Measurements from ENCODE around the gene SLC4A4. TPM values are rescaled to one million over a fixed set of nuclear protein-coding genes. Genes with fewer than 3 reads are reported as not detected.

SLC4A4 gene
- total RNA-seq, 1 donor = 13.0 TPM

GRCh38 chr4:71380788-71381187, 42.0 kb downstream of the SLC4A4 start:
- H4K20me1 ChIP-seq (ENCODE audit: insufficient read depth, low read length) = peaks cover 3% of the 10 kb centered on the region
- no peaks in the 10 kb centered on the region for H3K27me3 ChIP-seq (ENCODE audit: insufficient read depth, low read length)
- H3K79me2 ChIP-seq (ENCODE audit: insufficient read depth, low read length) = peaks cover 2% of the 10 kb centered on the region
- no peaks in the 10 kb centered on the region for H3K9me3 ChIP-seq (ENCODE audit: low read depth, low read length)
- H3K4me1 ChIP-seq (ENCODE audit: insufficient read depth, low read length) = peaks cover 16% of the 10 kb centered on the region
- H3K4me2 ChIP-seq (ENCODE audit: insufficient read depth, low read length) = no peak overlapping the region
- no peak overlapping the region for H2AFZ ChIP-seq (ENCODE audit: low read length)
- H3K4me3 ChIP-seq (ENCODE audit: insufficient read depth, low read length) = no peak overlapping the region
- DNase-seq (ENCODE audit: insufficient read length, low spot score, missing footprints) = no peak
- no peak for TF ChIP-seq CTCF (IDR thresholded peaks at IDR 0.05; ENCODE audit: extremely low read depth, low read depth, low read length)
- H3K36me3 ChIP-seq (ENCODE audit: insufficient read depth, low read length) = no peaks in the 10 kb centered on the region
- H3K27ac ChIP-seq (ENCODE audit: low read depth, low read length) = peak overlapping the region; percentile 4

GRCh38 chr4:71382125-71382899, 43.5 kb downstream of the SLC4A4 start:
- H4K20me1 ChIP-seq (ENCODE audit: insufficient read depth, low read length) = peaks cover 1% of the 10 kb centered on the region
- H2AFZ ChIP-seq (ENCODE audit: low read length) = no peak overlapping the region
- no peaks in the 10 kb centered on the region for H3K36me3 ChIP-seq (ENCODE audit: insufficient read depth, low read length)
- TF ChIP-seq CTCF (IDR thresholded peaks at IDR 0.05; ENCODE audit: extremely low read depth, low read depth, low read length) = no peak
- H3K4me1 ChIP-seq (ENCODE audit: insufficient read depth, low read length) = peaks cover 12% of the 10 kb centered on the region
- no peaks in the 10 kb centered on the region for H3K27me3 ChIP-seq (ENCODE audit: insufficient read depth, low read length)
- no peaks in the 10 kb centered on the region for H3K9me3 ChIP-seq (ENCODE audit: low read depth, low read length)
- no peak for DNase-seq (ENCODE audit: insufficient read length, low spot score, missing footprints)
- no peak overlapping the region for H3K4me3 ChIP-seq (ENCODE audit: insufficient read depth, low read length)
- no peak overlapping the region for H3K4me2 ChIP-seq (ENCODE audit: insufficient read depth, low read length)
- no peak overlapping the region for H3K27ac ChIP-seq (ENCODE audit: low read depth, low read length)
- H3K79me2 ChIP-seq (ENCODE audit: insufficient read depth, low read length) = peaks cover 2% of the 10 kb centered on the region

GRCh38 chr4:71382900-71383560, 44.2 kb downstream of the SLC4A4 start:
- H3K4me2 ChIP-seq (ENCODE audit: insufficient read depth, low read length) = no peak overlapping the region
- H3K4me3 ChIP-seq (ENCODE audit: insufficient read depth, low read length) = no peak overlapping the region
- H3K36me3 ChIP-seq (ENCODE audit: insufficient read depth, low read length) = no peaks in the 10 kb centered on the region
- H4K20me1 ChIP-seq (ENCODE audit: insufficient read depth, low read length) = no peaks in the 10 kb centered on the region
- H3K27me3 ChIP-seq (ENCODE audit: insufficient read depth, low read length) = no peaks in the 10 kb centered on the region
- H3K4me1 ChIP-seq (ENCODE audit: insufficient read depth, low read length) = peaks cover 9% of the 10 kb centered on the region
- peak; percentile 17 for DNase-seq (ENCODE audit: insufficient read length, low spot score, missing footprints)
- H3K79me2 ChIP-seq (ENCODE audit: insufficient read depth, low read length) = peaks cover 2% of the 10 kb centered on the region
- H3K9me3 ChIP-seq (ENCODE audit: low read depth, low read length) = no peaks in the 10 kb centered on the region
- no peak overlapping the region for H2AFZ ChIP-seq (ENCODE audit: low read length)
- no peak for TF ChIP-seq CTCF (IDR thresholded peaks at IDR 0.05; ENCODE audit: extremely low read depth, low read depth, low read length)
- no peak overlapping the region for H3K27ac ChIP-seq (ENCODE audit: low read depth, low read length)

- Histone ChIP-seq H3K4me3 (ENCODE audit: insufficient read depth, low read length) (no peak overlapping the region), H3K27ac (ENCODE audit: low read depth, low read length) (no peak overlapping the region), H2AFZ (ENCODE audit: low read length) (no peak overlapping the region), H3K4me2 (ENCODE audit: insufficient read depth, low read length) (no peak overlapping the region), H4K20me1 (ENCODE audit: insufficient read depth, low read length) (no peaks in the 10 kb centered on the region), H3K9me3 (ENCODE audit: low read depth, low read length) (no peaks in the 10 kb centered on the region), H3K4me1 (ENCODE audit: insufficient read depth, low read length) (peaks cover 11% of the 10 kb centered on the region), H3K36me3 (ENCODE audit: insufficient read depth, low read length) (no peaks in the 10 kb centered on the region), H3K27me3 (ENCODE audit: insufficient read depth, low read length) (no peaks in the 10 kb centered on the region), H3K79me2 (ENCODE audit: insufficient read depth, low read length) (peaks cover 2% of the 10 kb centered on the region)
- TF ChIP-seq CTCF (IDR thresholded peaks at IDR 0.05; ENCODE audit: extremely low read depth, low read depth, low read length) = no peak
- DNase-seq (ENCODE audit: insufficient read length, low spot score, missing footprints) = no peak
Observed at GRCh38 chr4:71383984-71384383, 45.2 kb downstream of the SLC4A4 start.
